ENCODE results near the gene GPRIN3. TPM values are rescaled to one million over a fixed set of nuclear protein-coding genes. Genes with fewer than 3 reads are reported as not detected.

Gene GPRIN3
- total and polyA plus RNA-seq, 2 donors (not counting 1 experiment from before 2014, with no cell fraction given): 0.22 to 1.5 TPM

GRCh38 chr4:89356086-89356485 is 48.5 kb upstream of the GPRIN3 start:
- Histone ChIP-seq H3K4me1 (ENCODE audit: control insufficient read depth in 2 of 2, insufficient read depth in 2 of 2, low read length in 2 of 2) (no peaks in the 10 kb centered on the region), H3K9ac (ENCODE audit: low read length) (no peak overlapping the region), H3K27ac (ENCODE audit: low read length in 2 of 2) (no peak overlapping the region), H3K4me3 (ENCODE audit: control extremely low read depth in 1 of 5, extremely low read depth in 1 of 5, insufficient read depth in 1 of 5, low read depth in 2 of 5, low read length in 4 of 5) (no peak overlapping the region), H3K79me2 (ENCODE audit: control insufficient read depth, insufficient read depth, low read length) (no peaks in the 10 kb centered on the region), H2AFZ (ENCODE audit: insufficient read depth, low read depth, low read length, poor library complexity, severe bottlenecking) (no peak overlapping the region), H3K27me3 (replicated peaks in 1 of 4; ENCODE audit: control extremely low read depth in 1 of 4, control insufficient read depth in 3 of 4, insufficient read depth in 4 of 4, low read length in 3 of 4) (no peaks in the 10 kb centered on the region), H3K9me3 (ENCODE audit: control extremely low read depth in 1 of 3, control insufficient read depth in 2 of 3, insufficient read depth in 1 of 3, low read length in 2 of 3) (no peaks in the 10 kb centered on the region), H4K20me1 (ENCODE audit: control insufficient read depth, insufficient read depth, low read length, poor library complexity, severe bottlenecking) (no peaks in the 10 kb centered on the region), H3K36me3 (replicated peaks in 1 of 2; ENCODE audit: control extremely low read depth in 1 of 2, control insufficient read depth in 1 of 2, extremely low read depth in 1 of 2, insufficient read depth in 2 of 2, low read length in 1 of 2) (no peaks in the 10 kb centered on the region), H3K4me2 (replicated peaks; ENCODE audit: low read depth, low read length, poor library complexity, severe bottlenecking) (no peak overlapping the region)
- Mint-ChIP-seq H3K4me1 (no peaks in the 10 kb centered on the region), H3K27ac (no peak overlapping the region), H3K4me3 (no peak overlapping the region), H3K9me3 (ENCODE audit: insufficient read depth) (no peaks in the 10 kb centered on the region), H3K27me3 (peaks cover 18% of the 10 kb centered on the region)
- no CpG with 5 or more reads among the region's 1 CpG for WGBS (ENCODE audit: insufficient coverage)
- no peak for DNase-seq
- no peak for ATAC-seq (ENCODE audit: low read depth)
- POLR2A ChIA-PET: no interaction called here
- CTCF ChIA-PET: no interaction called here
- no peak for TF ChIP-seq EZH2 (IDR thresholded peaks at IDR 0.05; ENCODE audit: borderline replicate concordance, insufficient read depth, low read depth, low read length, poor library complexity, severe bottlenecking)
- TF ChIP-seq, protein P1, sequence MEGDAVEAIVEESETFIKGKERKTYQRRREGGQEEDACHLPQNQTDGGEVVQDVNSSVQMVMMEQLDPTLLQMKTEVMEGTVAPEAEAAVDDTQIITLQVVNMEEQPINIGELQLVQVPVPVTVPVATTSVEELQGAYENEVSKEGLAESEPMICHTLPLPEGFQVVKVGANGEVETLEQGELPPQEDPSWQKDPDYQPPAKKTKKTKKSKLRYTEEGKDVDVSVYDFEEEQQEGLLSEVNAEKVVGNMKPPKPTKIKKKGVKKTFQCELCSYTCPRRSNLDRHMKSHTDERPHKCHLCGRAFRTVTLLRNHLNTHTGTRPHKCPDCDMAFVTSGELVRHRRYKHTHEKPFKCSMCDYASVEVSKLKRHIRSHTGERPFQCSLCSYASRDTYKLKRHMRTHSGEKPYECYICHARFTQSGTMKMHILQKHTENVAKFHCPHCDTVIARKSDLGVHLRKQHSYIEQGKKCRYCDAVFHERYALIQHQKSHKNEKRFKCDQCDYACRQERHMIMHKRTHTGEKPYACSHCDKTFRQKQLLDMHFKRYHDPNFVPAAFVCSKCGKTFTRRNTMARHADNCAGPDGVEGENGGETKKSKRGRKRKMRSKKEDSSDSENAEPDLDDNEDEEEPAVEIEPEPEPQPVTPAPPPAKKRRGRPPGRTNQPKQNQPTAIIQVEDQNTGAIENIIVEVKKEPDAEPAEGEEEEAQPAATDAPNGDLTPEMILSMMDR (IDR thresholded peaks at IDR 0.05): no peak
- intact Hi-C loops (cut with micrococcal nuclease): loop anchor here (10.0 kb wide), 1 partner anchor 101 kb away; no protein-coding TSS in a partner anchor

DNA sequence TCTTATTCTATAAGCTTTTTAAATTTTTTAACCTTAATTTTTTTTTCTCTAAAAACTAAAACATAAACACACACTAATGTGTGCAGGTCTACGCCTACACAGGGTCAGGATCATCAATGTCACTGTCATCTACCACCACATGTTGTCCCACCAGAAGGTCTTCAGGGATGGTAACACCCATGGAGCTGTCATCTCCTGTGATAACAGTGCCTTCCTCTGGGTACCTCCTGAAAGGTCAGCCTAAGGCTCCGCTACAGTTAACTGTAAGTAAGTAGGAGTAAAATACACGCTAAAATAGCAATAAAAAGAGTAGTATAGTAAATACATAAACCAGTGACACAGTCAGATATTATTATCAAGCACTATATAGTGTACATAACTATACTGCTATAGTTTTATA is 45.9 kb upstream of the GPRIN3 start:
- POLR2A ChIA-PET: no interaction called here
- Mint-ChIP-seq H3K4me1 (no peaks in the 10 kb centered on the region), H3K27ac (no peak overlapping the region), H3K4me3 (no peak overlapping the region), H3K9me3 (ENCODE audit: insufficient read depth) (peaks cover 5% of the 10 kb centered on the region), H3K27me3 (peaks cover 14% of the 10 kb centered on the region)
- TF ChIP-seq EZH2 (IDR thresholded peaks at IDR 0.05; ENCODE audit: borderline replicate concordance, insufficient read depth, low read depth, low read length, poor library complexity, severe bottlenecking): no peak
- TF ChIP-seq, protein P1 (IDR thresholded peaks at IDR 0.05): no peak
- no peaks in the 10 kb centered on the region for H3K27me3 ChIP-seq (replicated peaks in 1 of 4; ENCODE audit: control extremely low read depth in 1 of 4, control insufficient read depth in 3 of 4, insufficient read depth in 4 of 4, low read length in 3 of 4)
- no peaks in the 10 kb centered on the region for H3K4me1 ChIP-seq (ENCODE audit: control insufficient read depth in 2 of 2, insufficient read depth in 2 of 2, low read length in 2 of 2)
- no peak overlapping the region for H2AFZ ChIP-seq (ENCODE audit: insufficient read depth, low read depth, low read length, poor library complexity, severe bottlenecking)
- no peaks in the 10 kb centered on the region for H3K79me2 ChIP-seq (ENCODE audit: control insufficient read depth, insufficient read depth, low read length)
- intact Hi-C loops (cut with micrococcal nuclease): loop anchor here (10.0 kb wide), 1 partner anchor 99 kb away; no protein-coding TSS in a partner anchor
- H3K9me3 ChIP-seq (ENCODE audit: control extremely low read depth in 1 of 3, control insufficient read depth in 2 of 3, insufficient read depth in 1 of 3, low read length in 2 of 3): no peaks in the 10 kb centered on the region
- ATAC-seq (ENCODE audit: low read depth): no peak
- DNase-seq: no peak
- CTCF ChIA-PET: no interaction called here
- H3K9ac ChIP-seq (ENCODE audit: low read length): no peak overlapping the region
- no peaks in the 10 kb centered on the region for H3K36me3 ChIP-seq (replicated peaks in 1 of 2; ENCODE audit: control extremely low read depth in 1 of 2, control insufficient read depth in 1 of 2, extremely low read depth in 1 of 2, insufficient read depth in 2 of 2, low read length in 1 of 2)
- H3K27ac ChIP-seq (ENCODE audit: low read length in 2 of 2): no peak overlapping the region
- H3K4me3 ChIP-seq (ENCODE audit: control extremely low read depth in 1 of 5, extremely low read depth in 1 of 5, insufficient read depth in 1 of 5, low read depth in 2 of 5, low read length in 4 of 5): no peak overlapping the region
- no peaks in the 10 kb centered on the region for H4K20me1 ChIP-seq (ENCODE audit: control insufficient read depth, insufficient read depth, low read length, poor library complexity, severe bottlenecking)
- H3K4me2 ChIP-seq (replicated peaks; ENCODE audit: low read depth, low read length, poor library complexity, severe bottlenecking): no peak overlapping the region
- 100% methylated on average over 1 of the region's 3 CpGs for WGBS (ENCODE audit: insufficient coverage)
